Measurements from ENCODE around the gene LEKR1.
A peak's percentile ranks its signal among the peaks of the same experiment; 100 is the strongest.

The LEKR1 gene

DNA sequence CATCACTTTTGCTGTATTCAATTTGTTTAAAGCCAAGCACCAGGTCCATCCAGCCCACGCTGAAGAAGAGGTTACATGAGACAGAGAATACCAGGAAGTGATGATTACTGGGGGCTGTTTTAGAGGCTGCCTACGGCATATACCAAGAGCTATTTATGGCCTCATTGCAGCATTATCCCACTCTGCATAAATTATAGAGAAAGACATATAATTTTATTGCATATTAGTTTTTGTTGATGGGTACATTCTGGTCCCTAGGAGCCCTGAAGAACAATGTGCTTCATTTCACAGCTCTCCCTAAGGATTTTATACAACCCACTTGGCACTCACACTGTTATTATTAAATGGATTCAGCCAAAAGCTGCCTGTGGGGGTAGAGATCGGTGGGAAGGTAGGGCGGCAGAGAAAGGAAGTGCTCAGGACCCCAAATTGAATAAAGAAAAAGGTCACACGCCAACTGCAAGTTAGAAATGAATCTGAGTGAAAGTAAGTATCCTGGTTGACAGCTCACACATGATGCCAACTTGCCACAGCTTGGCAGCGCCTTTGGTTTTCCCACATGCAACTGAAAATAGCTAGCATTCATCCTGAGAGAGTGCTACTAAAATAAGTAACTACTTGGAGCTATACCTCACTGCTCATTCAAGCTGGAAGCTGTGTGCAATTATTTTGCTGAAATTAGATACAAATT, 260.1 kb downstream of the LEKR1 start:
- no peak for DNase-seq

DNA sequence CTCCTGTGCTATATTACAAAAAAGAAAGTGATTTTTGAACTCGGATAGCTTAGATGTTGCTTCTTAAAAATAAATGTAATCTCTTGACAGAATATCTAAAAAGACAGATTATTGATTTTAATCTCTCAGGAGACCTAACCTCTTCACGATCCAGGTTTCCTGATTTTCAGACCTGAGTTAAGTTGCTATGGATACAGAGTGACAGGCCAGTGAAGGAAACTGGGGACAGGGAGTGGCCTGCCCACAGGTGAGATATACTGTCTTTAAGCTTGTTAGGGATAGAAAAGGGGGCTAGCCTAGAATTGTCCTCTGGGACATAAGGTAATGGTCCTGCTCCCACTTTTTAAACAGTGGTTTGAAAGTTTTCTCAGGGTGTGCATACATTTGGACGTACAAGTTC, 260.6 kb downstream of the LEKR1 start:
- no peak for DNase-seq

DNA sequence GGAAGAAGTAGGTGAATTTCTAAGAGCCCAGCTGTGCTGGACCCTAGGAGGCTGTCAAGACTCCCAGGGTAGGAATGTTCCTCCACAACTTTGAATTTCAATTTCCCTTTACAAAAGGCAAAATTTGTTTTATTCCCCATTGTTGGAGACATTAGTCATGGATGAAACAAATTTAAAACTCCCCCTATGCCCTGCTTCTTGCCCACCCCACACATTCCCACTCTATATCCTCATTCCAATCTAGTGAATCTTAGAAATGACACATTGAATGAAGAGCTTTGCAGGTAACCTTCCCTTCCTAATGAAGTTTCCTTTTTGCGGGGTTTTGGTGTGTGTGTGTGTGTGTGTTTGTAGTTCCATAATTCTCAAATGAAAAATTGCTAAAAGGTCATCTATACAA, 261.2 kb downstream of the LEKR1 start:
- DNase-seq: no peak

GRCh38 chr3:157087780-157088600, 261.8 kb downstream of the LEKR1 start:
- DNase-seq: no peak

- peak; percentile 97 for DNase-seq
Measured at GRCh38 chr3:157088601-157089454, 262.7 kb downstream of the LEKR1 start.

DNA sequence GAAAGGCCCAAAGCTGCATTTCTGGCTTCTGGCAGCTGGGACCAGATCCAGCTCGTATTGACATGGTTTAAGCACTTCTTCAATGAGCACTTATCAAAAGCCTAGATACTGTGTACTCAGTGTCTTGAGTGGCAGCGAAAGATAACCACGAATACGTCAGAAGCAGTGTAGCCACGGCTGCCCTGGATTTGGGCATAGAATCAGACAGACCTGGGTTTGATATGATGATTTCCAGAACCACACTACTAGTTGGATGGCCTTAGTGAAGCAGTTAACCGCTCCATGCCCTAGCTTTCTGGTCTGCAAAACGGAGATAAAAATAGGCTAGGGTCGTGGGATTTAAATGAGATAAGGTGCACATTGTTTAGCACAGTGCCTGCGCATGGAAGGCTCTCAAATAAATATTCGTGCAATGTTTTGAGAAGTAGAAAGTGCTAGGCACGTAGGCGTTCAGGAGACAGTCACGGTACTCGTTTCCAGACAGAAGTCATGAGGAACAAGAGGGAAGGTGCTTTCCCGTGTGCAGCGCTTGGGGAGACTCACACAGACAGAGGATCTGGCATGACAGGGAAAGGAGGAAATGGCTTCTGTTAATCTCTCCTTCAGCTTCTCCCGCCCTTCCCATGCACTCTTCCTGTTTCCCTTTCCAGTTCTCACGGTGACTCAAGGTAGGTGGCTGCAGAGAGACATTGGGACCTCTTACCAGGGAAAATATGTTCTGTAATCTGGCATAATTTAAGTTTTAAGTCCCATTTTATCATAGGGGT, 263.5 kb downstream of the LEKR1 start:
- peak; percentile 80 for DNase-seq

DNA sequence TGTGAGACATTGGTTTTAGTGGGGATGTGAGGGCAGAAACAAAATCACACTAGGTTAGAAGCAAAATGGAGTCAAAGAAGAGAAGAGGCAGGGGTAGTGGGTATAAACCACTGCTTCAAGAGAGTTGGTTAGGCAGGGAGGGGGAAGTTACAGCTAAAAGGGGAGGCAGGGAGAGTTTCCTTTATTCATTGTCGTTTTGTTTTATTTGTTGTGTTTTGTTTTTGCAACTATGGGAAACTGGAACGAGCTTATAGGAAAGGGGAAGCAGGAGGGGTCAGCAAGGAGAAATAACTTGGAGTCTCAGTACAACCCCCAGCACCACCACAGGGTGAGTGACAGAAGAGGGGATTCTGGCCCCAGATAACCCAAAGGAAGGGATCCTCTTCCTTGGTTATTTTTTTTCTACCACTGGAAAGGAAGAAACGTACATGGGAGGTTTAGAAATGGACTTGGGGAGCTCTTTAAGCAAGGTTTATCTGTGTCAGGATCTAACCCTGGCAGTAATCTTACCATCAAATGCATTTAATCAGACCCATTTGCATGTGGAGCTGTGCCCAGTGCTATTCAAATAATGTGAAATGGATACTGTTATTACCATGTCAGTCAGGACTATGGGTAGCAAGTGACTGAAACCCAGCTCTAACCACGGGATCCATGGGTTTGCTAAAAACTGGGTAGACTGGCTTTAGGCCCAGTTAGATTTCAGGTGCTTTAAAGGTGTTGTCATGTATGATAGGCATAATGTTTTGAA, 265.1 kb downstream of the LEKR1 start:
- no peak for DNase-seq

DNA sequence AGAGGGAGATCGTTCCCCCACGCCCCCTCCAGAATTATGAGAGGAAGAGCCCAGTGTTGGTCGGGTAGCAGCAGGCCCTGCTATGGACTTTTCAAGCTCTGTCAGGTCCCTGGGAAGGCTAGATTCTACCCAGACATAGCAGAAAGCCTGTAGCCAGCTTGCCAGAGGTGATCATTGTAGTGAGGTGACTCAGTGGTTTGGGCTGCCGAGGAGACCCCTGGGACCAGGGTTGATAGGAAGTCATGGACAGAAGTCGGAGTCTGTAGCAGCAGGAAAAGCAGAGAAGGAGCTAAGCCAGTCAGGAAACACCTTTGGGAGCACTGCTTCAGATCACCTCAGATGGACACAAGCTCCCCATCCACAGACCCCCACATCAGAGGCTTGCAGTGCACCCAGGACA, 266.1 kb downstream of the LEKR1 start:
- DNase-seq: no peak

- DNase-seq: no peak
Measured at GRCh38 chr3:157093096-157093495, 266.9 kb downstream of the LEKR1 start.

GRCh38 chr3:157094301-157094700, 268.1 kb downstream of the LEKR1 start:
- no peak for DNase-seq

DNA sequence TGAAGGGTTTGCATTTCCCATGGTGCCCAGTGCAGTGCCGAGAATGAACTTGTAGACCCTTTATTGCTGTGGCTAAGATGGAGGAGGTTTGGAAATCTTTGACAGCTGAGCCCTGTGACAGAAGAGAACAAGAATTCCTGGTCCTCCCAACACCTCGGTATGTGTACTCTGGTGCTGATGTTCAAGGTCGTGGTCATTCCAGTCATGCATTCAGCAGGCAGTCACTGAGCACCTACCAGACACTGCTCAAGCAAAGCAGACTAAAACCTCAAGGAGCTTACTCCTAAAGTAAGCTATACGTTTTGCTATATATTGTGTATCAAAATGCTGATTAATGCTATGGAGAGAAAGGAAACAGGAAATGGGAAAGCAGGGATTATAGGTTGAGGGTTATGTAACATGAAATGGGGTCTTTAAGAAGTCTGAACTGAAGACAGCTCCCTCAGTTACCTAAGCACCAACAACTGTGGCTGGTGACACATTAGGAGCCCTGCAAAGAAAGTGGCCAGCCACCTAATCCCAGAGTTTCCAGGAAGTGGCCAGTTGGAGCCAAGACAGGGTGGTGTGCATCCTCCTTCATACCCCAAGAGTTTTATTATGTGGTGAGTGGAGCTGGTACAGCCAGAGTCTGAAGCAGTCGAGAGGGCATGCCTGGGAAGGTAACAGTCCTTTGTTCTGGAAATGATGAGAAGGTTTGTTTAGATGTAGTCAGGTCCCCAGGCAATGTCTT, 268.8 kb downstream of the LEKR1 start:
- DNase-seq: no peak
